Cerebellar nuclear complex (tissue), 1 donor: ENCODE measurements around the gene ATP12A.

Experiments used
- DNase-seq, 2 experiments: peaks; one replicate each; lab custom pipeline; 2025; lab: John Stamatoyannopoulos, UW

Gene ATP12A

GRCh38 chr13:24680258-24680920 lies at the start of gene ATP12A:
TSS of gene ATP12A (plus strand) at chr13:24680408. CDS start at chr13:24680744, 336 bp downstream.
- DNase-seq: no peak

- DNase-seq: no peak
These were observed 49.2 kb upstream of the ATP12A start for GRCh38 chr13:24630851-24631620.

DNA sequence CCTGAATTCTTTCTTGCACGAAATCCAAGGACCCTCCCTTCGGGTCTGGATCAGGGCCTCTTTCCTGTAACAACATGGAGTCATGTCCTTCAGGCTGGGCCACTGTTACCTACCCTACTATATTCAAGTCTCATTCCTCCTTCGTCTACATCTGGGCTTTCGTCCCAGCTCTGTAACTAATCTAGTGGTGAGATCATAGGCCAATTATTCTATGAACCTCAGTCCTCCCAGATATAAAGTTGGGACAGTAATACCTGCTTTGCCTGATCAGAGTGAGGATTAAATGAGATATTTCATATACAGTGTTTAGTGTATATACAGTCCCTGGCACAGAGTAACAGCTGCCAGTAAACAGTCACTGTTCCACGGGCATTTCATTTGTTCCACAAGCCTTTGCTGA lies 48.3 kb upstream of the ATP12A start:
- no peak for DNase-seq

DNA sequence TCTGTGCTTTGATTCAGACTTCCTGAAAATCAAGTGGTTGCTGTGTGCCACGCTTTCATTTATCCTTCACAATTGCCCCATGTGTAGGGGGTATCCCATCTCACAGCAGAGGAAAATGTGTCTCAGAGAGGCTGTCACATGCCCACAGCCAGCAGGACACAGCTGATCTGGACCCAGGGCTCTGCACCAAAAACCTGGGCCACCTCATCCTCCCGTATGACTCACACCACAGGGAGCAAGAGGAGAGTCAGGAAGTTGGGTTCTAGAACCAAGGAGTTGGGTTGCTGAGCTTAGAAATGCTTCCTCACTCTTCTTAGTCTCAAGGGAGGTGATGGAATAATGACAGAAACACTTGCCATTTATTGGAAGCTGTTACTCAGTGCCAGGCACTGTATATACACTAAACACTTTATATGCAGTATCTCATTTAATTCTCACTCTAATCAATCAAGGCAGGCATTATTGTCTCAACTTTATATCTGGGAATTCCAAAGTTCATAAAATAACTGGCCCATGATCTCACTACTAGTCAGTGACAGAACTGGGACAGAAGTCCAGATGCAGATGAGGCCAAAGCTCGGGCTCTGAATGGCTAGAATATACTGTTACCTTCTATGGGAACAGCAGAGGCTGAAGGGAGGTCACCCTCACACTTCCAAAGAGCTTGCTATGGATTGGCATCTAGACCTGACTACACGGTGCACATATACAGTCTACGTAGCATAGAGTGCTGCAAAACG lies 47.7 kb upstream of the ATP12A start:
- no peak for DNase-seq

DNA sequence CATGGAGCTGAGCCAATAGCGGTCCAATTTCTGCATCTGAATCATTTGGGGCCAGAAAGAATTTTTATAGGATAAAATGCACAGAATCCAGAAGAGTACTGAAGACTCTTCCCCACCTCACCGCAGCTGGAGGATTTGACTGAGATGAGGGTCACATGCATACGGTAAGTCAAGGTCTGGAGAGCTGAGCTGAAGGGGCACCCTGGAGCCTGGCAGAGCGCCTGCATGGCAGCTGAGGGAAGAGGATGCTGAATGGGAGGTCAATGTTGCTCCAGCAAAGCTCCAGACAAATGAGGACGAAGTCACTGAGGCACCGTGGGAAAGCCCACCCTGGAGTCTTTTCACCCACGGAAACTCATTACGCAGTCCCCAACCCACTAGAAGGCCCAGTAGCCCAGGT lies 43.4 kb upstream of the ATP12A start:
- no peak for DNase-seq

DNA sequence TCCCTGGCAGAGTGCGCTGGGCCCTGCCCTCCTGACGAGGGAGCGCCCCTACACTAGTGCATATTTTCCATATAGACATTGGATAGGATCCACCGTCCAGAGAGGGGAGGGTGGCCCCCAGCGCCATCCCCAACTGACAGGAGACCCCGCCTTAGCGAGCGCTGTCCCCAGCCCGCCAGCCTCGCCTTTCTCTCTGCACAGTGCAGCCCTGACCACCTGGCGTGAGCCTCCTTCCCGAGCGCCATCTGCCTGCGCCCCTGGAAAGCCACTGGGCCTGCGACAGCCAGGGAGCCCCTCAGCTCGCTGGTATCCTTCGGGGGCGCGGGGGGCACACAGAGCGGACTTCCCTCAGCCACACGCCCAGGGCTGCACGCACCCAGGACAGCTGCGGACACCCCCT lies 42.1 kb upstream of the ATP12A start:
- DNase-seq: no peak

DNA sequence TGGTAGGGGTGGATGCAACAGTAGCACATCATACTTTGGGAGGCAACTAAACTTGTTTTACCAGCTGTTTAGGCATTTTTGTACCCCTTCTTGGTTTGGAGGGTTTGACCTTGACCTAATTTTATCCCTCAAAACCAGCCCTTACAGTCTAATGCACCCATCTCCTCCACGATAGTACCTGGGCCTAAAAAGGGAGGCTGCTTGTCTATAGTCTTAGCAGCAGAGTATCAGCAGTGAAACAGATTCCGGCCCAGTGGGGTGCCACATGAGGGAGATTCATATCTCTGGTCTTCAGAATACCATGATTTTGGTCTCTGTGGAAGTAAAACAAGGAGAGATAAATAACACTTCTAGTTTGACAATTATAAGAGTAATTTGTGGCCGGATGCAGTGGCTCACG lies 39.5 kb upstream of the ATP12A start:
- no peak for DNase-seq

DNA sequence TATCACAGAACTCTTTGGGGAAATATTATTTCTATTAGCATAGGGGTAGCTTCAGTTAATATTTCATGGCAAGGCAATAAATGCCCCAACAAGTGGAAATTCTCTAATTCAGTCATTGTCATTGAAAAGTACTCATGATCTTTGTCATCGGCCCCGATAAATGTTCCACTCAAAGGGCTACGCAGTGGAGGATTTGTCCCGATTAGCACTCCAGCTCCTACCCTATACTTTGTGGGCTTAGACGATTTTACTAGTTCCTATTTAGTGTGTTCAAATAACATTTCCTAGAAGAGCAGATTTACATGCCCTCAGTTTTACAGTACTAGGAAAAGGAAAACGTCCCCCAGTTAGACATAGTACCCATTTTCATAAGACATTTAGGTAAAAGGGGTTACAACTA lies 38.0 kb upstream of the ATP12A start:
- DNase-seq: no peak

DNA sequence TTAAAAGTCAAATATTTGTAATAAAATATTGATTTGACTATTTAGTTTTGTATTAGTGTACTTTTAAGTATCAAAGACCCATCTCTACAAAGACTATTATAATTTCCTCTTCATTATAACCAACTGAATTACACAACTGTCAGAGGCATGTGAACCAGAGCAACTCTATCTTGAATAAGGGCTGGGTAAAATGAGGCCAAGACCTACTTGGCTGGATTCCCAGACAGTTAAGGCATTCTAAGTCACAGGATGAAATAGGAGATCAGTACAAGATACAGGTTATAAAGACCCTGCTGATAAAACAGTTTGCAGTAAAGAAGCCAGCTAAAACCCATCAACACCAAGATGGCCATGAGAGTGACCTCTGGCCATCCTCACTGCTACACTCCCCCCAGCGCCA lies 36.2 kb upstream of the ATP12A start:
- DNase-seq: no peak

GRCh38 chr13:24648271-24648670 lies 31.9 kb upstream of the ATP12A start:
- no peak for DNase-seq

DNA sequence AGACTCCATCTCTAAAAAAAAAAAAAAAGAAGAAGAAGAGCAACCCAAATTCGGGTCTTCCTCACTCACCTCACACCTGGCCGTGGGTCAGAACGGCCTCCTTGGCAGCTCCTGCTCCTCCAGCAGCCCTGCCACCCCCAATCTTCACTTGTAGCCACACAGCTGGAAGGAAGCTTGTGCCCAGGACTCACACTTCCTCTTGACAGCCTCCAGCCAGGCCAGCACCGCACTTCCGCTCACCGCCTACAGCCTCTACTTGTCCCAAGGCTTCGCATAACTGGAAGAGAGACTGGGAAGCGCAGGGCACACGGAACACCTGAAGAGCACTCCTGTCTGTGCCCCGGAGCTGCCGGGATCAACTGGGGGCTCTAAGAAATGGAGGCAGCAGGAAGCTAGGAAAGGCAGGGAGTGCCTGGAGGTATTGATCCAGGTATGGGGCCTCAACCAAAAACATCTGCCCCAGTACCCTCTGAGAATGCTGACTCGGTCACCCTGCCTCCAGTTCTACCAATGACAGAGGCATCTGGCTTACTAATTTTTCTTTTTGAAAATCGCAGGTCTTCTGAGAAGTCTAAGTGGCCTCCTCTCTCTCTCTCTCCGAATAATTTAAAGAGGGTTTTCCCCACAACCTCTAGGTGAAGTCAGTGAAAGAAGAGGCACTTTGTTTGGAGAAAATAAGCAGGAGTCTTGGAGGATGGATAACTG lies 31.1 kb upstream of the ATP12A start:
- no peak for DNase-seq

- no peak for DNase-seq
These were observed 30.5 kb upstream of the ATP12A start for GRCh38 chr13:24649688-24650043.

GRCh38 chr13:24650161-24650560 lies 30.0 kb upstream of the ATP12A start:
- no peak for DNase-seq

DNA sequence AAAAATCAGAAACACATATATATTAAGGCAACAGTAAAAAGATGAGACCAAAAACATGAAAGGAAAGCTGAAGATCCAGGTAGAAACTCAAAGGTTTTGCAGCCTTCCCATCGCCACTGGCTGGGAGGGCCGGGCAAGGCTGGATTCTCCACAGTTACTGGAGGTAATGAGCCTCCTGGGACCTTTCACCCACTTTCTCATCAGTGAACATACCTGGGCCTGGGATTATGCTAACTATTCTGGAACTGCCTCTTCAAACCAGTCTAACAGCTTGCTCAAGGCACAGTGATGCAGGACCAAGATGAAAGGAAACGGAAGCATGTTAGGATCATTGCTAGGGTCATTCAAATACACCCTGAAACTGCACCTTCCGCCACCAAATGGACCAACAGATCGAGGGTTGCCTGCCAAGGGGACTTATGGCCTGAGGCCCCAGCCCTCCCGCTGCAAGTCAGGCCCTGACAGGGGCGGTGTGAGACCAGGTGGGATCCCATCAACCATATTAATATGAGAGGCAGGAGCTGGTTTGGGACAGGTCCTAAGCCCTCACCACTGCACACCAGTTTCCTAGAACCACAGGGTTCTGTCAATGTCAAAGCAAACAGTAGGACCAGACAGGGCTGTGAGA lies 28.4 kb upstream of the ATP12A start:
- no peak for DNase-seq

DNA sequence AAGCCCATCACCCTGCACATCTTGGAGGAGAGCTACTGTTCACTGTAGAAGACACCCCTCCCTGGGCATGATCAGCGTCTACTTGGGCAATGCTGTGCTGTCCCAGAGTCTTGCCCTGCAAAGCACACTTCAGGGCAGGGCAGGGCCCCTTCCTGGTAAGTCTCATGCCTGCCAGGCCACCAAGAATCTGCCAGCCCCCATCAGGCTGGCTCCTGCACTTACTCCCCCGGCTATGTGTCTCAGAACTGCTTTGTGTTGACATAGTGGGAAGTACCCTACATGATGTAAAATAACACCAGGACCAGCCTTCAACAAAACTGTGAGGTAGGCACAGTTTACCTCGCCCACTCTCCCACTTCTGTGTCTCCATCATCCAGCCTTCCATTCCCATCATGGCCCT lies 27.8 kb upstream of the ATP12A start:
- no peak for DNase-seq

DNA sequence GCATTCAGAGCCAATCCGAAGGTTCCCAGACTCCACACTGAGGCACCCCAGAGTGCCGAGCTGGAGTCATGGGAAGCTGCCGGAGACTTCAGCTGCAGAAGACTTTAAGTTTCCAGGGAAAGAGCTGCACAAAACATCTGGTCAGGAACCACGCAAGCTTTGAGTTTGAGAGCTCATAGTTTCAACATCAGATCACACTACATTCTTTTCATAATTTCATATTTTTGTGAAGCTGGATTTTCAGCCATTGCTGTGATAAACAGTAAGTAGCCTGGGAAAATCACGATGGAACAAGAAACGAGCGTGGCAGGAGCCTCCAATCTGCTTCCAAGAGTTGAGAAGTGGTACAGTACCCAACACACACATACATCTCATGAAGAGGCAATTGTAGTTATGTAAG lies 25.5 kb upstream of the ATP12A start:
- DNase-seq: no peak

DNA sequence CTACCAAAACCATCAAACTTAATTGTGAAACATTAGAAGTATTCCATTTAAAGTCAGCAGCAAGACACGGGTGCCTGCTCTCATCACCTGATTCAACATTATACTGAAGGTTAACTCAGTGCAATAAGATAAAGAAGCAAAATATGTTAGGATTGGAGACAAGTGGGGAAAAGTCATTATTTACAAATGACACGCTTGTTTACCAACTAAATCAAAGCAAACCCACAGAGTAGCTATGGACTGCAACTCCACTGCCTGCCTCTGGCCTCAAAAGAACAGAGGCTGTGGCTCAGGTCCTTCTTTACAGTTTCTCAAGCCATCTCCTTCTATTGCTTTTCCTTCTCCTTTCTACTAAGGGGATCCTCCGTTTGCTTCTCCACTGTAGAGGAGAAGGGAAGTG lies 21.0 kb upstream of the ATP12A start:
- DNase-seq: no peak

DNA sequence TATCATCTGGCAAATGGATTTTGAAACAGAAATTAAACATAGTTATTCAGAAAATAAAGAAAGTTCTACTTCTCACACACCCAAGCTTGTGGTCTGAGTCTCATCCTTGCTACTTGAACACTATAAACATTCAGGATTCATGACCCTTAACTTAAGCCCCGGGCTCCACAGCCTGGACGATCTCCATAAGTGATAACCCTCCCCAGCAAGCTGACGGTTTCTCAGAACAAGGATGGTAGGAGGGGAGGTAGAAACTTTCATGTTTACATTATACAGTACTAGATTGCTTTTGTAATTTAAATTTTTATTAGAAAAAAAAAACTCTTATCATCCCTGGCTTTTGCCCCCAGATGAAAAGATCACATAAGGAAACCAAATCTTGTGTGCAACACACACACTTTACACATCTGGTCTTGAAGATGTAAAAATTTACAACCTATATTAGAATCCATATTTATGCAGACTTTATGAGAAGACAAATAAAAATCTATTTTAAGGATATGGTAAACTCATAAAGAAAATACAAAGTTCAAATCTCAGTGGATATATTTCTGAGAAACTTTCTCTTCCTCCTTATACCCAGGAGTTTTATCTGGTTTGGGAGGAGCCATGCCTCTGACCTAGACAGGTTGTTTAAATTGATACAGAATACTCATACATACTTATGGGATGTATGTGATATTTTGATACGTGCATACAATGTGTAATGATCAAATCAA lies 20.0 kb upstream of the ATP12A start:
- no peak for DNase-seq

DNA sequence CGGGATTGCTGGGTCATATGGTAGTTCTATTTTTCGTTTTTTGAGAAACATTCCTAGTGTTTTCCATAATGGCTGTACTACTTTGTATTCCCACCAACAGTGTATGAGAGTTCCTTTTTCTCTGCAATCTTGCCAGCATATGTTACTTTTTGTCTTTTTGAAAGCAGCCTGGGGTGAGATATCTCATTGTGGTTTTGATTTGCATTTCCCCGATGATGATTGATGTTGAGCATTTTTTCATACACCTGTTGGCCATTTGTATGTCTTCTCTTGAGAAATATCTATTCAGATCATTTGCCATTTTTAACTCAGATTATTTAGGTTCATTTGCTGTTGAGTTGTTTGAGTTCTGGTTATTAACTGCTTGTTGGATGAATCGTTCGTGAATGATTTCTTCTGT lies 18.5 kb upstream of the ATP12A start:
- DNase-seq: no peak

DNA sequence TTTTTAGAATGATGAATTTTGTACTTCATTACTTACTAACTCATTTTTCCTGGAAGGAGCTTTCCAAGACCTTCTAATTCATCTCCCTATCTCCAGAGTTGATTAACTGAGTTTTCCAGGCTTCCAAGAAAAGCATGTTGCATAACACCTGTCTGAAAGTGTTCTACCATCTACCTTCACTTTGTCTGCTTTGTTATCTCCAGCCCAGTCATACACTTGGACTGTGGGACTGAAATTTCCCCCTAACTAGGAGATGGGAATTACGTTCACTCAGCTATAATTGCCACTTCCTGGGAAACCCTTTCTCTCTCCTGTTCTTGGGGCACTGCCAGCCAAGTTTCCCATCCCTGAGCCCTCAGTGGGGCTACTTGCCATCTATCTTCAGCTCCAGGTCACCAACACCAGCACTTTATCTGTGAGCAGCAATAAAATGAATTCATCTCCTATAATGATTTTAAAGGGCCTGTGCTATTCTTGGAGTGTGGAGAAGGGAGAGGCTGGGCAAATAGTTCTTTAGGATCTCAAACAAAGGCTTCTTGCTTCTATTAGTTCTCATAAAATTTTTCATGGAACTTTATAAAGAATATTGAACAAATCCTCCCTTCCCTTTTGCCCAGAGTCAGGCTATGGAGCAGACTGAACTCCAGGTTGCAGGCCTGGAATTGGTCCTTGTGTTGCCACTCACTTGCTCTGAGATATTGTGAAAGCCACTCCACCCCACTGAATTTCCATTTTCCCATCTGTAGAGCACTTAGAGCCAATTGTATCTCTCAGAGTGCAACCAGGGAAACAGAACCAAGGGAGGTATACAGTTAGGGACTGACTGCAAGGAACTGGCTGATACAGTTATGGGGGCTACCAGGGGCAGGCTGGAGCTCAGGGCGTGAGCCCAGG lies 17.8 kb upstream of the ATP12A start:
- DNase-seq: no peak

- no peak for DNase-seq
These were observed 17.2 kb upstream of the ATP12A start for GRCh38 chr13:24663089-24663395.
